Stimulated activated CD8-positive, alpha-beta memory T cell treated with anti-CD3 and anti-CD28 coated beads, Interleukin-15, amount 100 ng/mL, for 48 hours (primary cell): Measurements from ENCODE around the gene SELP.

Experiments
- DNase-seq, 2 donors: peaks; one replicate each; pipeline ENCODE4 v3.0.0-alpha.2; 2020; ENCODE audit warnings: low read depth in 2 of 2

The SELP gene

GRCh38 chr1:169620565-169620964 lies 9.4 kb downstream of the SELP start:
- no peak for DNase-seq

- no peak for DNase-seq
Measured at GRCh38 chr1:169618367-169618766, 11.6 kb downstream of the SELP start.

- no peak for DNase-seq
Measured at GRCh38 chr1:169615803-169616202, 14.1 kb downstream of the SELP start.

- DNase-seq, result no peak
Measured at GRCh38 chr1:169610858-169611257, 19.1 kb downstream of the SELP start.

- DNase-seq, result no peak
Measured at GRCh38 chr1:169610108-169610507, 19.8 kb downstream of the SELP start.

GRCh38 chr1:169608226-169608625 lies 21.7 kb downstream of the SELP start:
- DNase-seq, result no peak

- DNase-seq, result peak in 1 of 2 donors; percentile 32
Measured at GRCh38 chr1:169604781-169605560, 25.0 kb downstream of the SELP start.

- DNase-seq, result no peak
Measured at GRCh38 chr1:169601096-169601881, 28.6 kb downstream of the SELP start.

- no peak for DNase-seq
Measured at GRCh38 chr1:169595764-169596711, 33.9 kb downstream of the SELP start.

GRCh38 chr1:169594391-169594790 lies 35.5 kb downstream of the SELP start:
- no peak for DNase-seq

GRCh38 chr1:169590932-169591331 lies 39.0 kb downstream of the SELP start:
- no peak for DNase-seq

GRCh38 chr1:169588785-169589485 lies 41.0 kb downstream of the SELP start:
- DNase-seq, result no peak

GRCh38 chr1:169588112-169588511 lies 41.8 kb downstream of the SELP start:
- no peak for DNase-seq

- peak; percentile 74 to 79 for DNase-seq
Measured at GRCh38 chr1:169586395-169587255, 43.3 kb downstream of the SELP start, which contains the start of gene F5. F5 (minus strand) TSS chr1:169586481; CDS start chr1:169586386, 95 bp downstream.

GRCh38 chr1:169586067-169586394 lies 43.9 kb downstream of the SELP start:
- DNase-seq, result no peak

GRCh38 chr1:169585181-169585580 lies 44.7 kb downstream of the SELP start:
- DNase-seq, result no peak

GRCh38 chr1:169584483-169585144 lies 45.3 kb downstream of the SELP start:
- no peak for DNase-seq

GRCh38 chr1:169577981-169578738 lies 51.8 kb downstream of the SELP start:
- DNase-seq, result no peak

GRCh38 chr1:169576935-169577331 lies 53.0 kb downstream of the SELP start:
- DNase-seq, result no peak
